CD4-positive, alpha-beta T cell treated with Interleukin-1 beta for 1 hour (primary cell): ENCODE measurements around the gene RNF213.
A peak's percentile ranks its signal among the peaks of the same experiment; 100 is the strongest.

Source experiments
- DNase-seq, 2 donors: peaks; one replicate each; pipeline ENCODE4 v3.0.0-alpha.2; 2020 to 2022

RNF213 gene

DNA sequence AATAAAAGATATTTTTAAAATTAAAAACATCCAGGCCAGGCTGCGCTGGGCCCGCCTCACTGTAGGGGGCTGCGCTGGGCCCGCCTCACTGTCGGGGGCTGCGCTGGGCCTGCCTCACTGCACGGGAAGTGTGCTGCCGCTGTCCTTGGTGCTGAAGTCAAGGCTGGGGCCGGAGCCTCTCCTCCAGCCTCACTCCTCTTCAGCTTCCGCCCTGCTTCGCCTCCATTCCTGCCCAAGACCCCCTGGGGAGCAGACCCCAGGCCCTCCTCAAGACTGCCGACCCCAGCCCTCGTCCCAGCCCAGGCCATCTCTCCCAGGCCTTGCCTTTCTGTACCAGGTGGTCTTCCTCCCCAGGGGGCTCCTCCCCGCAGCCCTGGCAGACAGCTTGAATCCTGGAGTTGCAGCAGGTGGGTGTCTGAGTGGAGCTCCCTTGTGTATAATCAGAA lies 180.5 kb downstream of the RNF213 start:
- peak; percentile 10 to 30 for DNase-seq

DNA sequence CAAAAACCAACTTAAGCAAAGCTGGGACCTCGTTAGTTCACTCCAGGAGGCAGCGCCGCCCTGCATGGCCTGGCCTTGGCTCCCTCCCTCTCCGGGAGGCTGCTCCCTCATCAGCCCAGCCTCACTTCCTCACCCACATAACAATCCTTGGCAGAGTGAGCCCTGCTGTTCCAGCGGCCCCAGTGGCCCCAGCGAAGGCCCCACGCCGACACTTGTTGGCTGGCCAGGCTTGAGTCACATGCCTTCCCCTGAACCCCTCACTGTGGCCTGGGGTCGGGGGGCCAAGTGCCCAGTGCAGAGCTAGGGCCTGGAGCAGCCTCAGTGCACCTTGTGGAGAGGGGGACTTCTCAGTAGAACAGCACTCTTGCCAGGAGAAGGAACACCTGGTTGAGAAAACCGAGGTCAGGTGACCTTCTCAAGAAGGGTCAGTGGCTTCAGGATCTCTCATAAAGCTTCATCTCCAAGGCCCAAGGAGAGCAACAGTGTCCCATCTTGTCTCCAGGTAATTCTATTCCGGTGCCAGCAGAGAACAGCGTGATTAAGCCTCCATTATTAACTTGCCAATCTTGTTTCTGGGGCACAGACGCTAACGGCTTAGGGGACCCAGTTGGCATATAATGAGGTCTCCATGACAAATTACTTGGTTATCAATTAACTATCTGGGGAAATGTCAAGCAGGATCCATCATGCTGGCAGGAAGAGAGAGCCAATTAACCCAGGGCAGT lies 181.1 kb downstream of the RNF213 start:
- no peak for DNase-seq

- no peak for DNase-seq
Measured at GRCh38 chr17:80442323-80442659, 181.6 kb downstream of the RNF213 start.

DNA sequence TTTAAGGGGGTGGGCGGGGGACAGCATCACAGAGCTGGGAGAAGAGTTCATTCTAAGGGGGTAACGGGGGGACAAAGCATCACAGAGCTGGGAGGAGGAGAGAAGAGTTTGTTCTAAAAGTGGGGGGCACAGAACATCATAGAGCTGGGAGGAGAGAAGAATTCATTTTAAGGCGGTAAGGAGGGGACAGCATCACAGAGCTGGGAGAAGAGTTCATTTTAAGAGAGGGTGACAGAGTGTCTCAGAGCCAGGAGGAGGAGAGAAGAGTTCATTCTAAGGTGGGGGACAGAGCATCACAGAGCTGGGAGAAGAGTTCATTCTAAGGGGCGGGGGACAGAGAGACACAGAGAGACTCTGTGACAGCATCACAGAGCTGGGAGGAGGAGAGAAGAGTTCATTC lies 182.1 kb downstream of the RNF213 start:
- DNase-seq: no peak

- no peak for DNase-seq
Measured at GRCh38 chr17:80443498-80443897, 182.8 kb downstream of the RNF213 start.

GRCh38 chr17:80443916-80444643 lies 183.4 kb downstream of the RNF213 start:
- no peak for DNase-seq

DNA sequence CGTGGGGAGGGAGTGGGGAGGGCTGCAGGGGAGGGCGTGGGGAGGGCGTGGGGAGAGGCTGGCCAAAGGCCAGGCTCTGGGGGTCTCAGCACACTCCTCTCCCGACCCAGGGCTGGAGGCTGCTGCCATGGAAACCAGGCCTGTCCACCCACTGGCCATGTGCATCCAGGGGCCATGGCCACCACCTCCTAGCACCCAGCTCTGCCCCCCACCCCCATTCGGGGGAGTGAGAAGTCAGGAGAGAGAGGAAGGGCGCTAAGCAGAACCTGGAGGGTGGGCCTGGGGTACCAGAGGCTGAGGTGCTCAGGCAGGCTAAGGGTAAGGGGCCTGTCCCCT lies 184.0 kb downstream of the RNF213 start:
- DNase-seq: no peak

- DNase-seq: no peak
Measured at GRCh38 chr17:80445007-80445725, 184.5 kb downstream of the RNF213 start.

DNA sequence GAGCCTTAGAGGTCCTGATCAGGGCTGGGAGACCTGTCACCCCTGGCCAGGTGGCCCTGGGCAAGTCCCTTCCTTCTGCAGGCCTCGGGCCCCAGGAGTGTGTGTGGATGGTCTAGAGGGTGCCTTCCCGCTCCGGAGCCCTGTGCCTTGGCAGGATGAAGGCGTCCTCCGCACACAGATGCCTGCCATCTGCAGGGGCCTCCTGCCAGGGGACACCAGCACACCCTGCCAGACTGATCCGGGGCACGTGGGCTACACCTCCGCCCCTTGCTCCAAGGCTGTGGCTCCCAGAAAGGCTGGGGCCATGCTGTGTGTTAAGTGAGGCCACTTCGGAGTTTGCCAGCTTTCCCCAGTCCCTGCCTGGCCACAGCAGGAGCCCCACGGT lies 185.1 kb downstream of the RNF213 start:
- no peak for DNase-seq

DNA sequence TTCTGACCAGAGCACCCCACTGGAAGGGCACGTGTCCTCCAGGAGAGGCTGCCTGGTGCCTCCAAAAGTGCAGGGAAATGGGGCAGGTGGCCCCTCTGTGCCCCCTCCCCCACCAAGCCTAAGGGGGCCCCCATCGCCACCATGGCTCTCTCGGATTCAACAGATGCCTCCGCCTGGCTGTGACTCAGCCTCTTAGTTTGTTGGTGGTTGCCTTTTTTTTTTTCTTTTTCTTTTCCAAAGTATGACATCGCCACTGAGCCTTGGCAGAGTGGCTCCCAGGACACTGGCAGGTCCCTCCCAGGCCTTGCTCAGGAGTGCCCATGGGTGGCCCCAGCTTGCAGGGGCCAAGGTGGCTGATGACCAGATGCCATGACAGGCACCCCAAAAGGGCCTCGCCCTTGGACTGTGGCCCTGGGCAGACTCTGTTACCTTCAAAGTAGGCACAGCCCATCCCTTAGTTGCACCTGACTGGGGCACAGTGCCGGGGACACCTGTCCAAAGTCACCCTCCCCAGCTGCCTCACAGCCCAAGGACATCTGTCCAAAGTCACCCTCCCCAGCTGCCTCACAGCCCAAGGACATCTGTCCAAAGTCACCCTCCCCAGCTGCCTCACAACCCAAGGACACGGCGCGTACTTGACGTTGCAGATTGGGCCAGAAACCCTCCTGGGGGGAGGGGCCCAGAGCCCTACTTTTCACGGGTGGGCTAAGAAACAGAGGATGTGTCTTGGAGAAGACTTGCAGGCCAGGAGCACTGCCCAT lies 186.2 kb downstream of the RNF213 start:
- DNase-seq: no peak

GRCh38 chr17:80447790-80448189 lies 187.1 kb downstream of the RNF213 start:
- no peak for DNase-seq
